Panc1 (cell line): Measurements from ENCODE around the gene CRHR2. TPM values are rescaled to one million over a fixed set of nuclear protein-coding genes. Genes with fewer than 3 reads are reported as not detected.

Source experiments
- ATAC-seq: fragments of 200-7000 bp; cut with Tn5 transposase; 2 replicates; pipeline ENCODE4 v1.9.1; 2020; ENCODE audit warnings: mild to moderate bottlenecking, moderate library complexity
- BruUV-seq: library from RNA; stranded (reverse); fragments of 400-500 nt; replicated peaks from 2 replicates; lab custom pipeline; 2021; lab: Mats Ljungman, UMichigan
- CTCF ChIA-PET: fragments of 300-600 bp; sonication (Branson Sonifier 250); formaldehyde crosslinking; loops from one replicate; lab custom pipeline; 2022; ENCODE audit warnings: antibody characterized with exemption; lab: Charles Lee
- POLR2A ChIA-PET: fragments of 300-600 bp; sonication (Branson Sonifier 250); formaldehyde crosslinking; loops from one replicate; lab custom pipeline; 2022; ENCODE audit warnings: antibody characterized with exemption; lab: Charles Lee
- DNase-seq: peaks from one replicate; pipeline ENCODE4 v3.0.0-alpha.2; 2010; ENCODE audit warnings: low read depth, low spot score
- H3K27ac ChIP-seq: 2 replicates; pipeline ENCODE4 v1.5.1; 2011; ENCODE audit warnings: mild to moderate bottlenecking, low read length, inconsistent platforms
- H3K27me3 ChIP-seq: fragments of 200-500 bp; sonication (Bioruptor generic); 2 replicates; pipeline ENCODE4 v1.6.0; 2014; ENCODE audit warnings: low read length, inconsistent platforms; ENCODE audit not compliant: control insufficient read depth, insufficient read depth
- H3K36me3 ChIP-seq: fragments of 200-500 bp; sonication (Bioruptor generic); 2 replicates; pipeline ENCODE4 v1.5.1; 2014; ENCODE audit warnings: inconsistent platforms, mild to moderate bottlenecking, low read length, moderate library complexity; ENCODE audit not compliant: control insufficient read depth, insufficient read depth
- H3K4me1 ChIP-seq: 2 replicates; pipeline ENCODE4 v1.5.1; 2011; ENCODE audit warnings: inconsistent platforms, mild to moderate bottlenecking, low read length, moderate library complexity; ENCODE audit not compliant: control insufficient read depth, insufficient read depth
- H3K4me3 ChIP-seq, 2 experiments: 2 replicates each; pipeline ENCODE4 v1.5.1; 2011 to 2012; ENCODE audit warnings: low read depth in 2 of 2, low read length in 2 of 2, mild to moderate bottlenecking in 2 of 2, inconsistent platforms in 1 of 2, moderate library complexity in 1 of 2
- H3K9me3 ChIP-seq: fragments of 200-500 bp; sonication (Bioruptor generic); 2 replicates; pipeline ENCODE4 v1.5.1; 2014; ENCODE audit warnings: low read depth, mild to moderate bottlenecking, inconsistent platforms, low read length, moderate library complexity; ENCODE audit not compliant: control insufficient read depth, insufficient read depth
- POLR2AphosphoS5 ChIP-seq: IDR thresholded peaks from 2 replicates; pipeline ENCODE4 v1.6.1; 2012; ENCODE audit warnings: mild to moderate bottlenecking, low read depth, low read length, moderate library complexity
- SIN3A ChIP-seq: IDR thresholded peaks from 2 replicates; pipeline ENCODE4 v1.6.1; 2012; ENCODE audit warnings: low read depth, mild to moderate bottlenecking, low read length, moderate library complexity, borderline replicate concordance; ENCODE audit not compliant: insufficient read depth
- TCF7L2 ChIP-seq: IDR thresholded peaks from 2 replicates; pipeline ENCODE4 v1.6.1; 2011; ENCODE audit warnings: mild to moderate bottlenecking, low read depth, low read length, inconsistent platforms
- in situ Hi-C: cut with HindIII; loops from 2 replicates; pipeline ENCODE4 v1.10.0; 2016; ENCODE audit warnings: low sequenced_read_pairs, low pct_unique_long_range_greater_than_20kb
- intact Hi-C: fragments of 100-400 bp; cut with micrococcal nuclease; formaldehyde crosslinking; loops from one replicate; pipeline ENCODE4 v1.10.0; 2022; ENCODE audit not compliant: unreplicated experiment
- total RNA-seq: library from RNA; stranded (reverse); gene quantifications from one replicate; pipeline ENCODE4 v1.2.1, GENCODE V29; 2021; ENCODE audit not compliant: unreplicated experiment
- TF ChIP-seq, protein P1 (sequence below): fragments of 450-650 bp; IDR thresholded peaks from 2 replicates; pipeline ENCODE4 v1.5.1; 2017; ENCODE audit warnings: mild to moderate bottlenecking
- TF ChIP-seq, protein P2 (sequence below), 2 experiments: IDR thresholded peaks; 2 replicates each; pipeline ENCODE4 v1.6.1; 2011 to 2012; ENCODE audit warnings: low read depth in 2 of 2, control low read depth in 1 of 2, low read length in 1 of 2, mild to moderate bottlenecking in 1 of 2, moderate library complexity in 1 of 2; ENCODE audit not compliant: insufficient read depth in 1 of 2

CRHR2 gene
- total RNA-seq, 1 experiment from 2014 or later, result not detected

DNA sequence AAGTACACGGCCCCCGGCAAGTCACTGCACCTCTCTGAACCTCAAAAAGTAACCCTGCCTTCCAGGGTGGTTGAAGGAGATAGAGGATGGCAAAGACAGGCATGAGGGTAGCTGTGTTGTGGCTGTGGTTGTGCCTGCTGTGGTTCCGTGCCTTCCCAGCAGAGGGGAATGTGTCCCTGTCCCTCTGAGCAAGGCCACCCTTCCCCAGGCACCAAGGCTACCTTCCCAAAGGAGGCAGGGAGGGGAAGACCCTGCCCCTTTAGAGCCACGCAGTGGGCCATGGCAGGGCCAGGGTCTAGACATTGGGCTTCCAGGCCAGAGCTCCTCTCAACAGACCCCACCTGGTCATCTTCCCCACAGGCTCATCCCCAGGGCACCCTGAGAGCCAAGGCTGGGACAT is 18.8 kb downstream of the CRHR2 start:
- TF ChIP-seq, protein P1, sequence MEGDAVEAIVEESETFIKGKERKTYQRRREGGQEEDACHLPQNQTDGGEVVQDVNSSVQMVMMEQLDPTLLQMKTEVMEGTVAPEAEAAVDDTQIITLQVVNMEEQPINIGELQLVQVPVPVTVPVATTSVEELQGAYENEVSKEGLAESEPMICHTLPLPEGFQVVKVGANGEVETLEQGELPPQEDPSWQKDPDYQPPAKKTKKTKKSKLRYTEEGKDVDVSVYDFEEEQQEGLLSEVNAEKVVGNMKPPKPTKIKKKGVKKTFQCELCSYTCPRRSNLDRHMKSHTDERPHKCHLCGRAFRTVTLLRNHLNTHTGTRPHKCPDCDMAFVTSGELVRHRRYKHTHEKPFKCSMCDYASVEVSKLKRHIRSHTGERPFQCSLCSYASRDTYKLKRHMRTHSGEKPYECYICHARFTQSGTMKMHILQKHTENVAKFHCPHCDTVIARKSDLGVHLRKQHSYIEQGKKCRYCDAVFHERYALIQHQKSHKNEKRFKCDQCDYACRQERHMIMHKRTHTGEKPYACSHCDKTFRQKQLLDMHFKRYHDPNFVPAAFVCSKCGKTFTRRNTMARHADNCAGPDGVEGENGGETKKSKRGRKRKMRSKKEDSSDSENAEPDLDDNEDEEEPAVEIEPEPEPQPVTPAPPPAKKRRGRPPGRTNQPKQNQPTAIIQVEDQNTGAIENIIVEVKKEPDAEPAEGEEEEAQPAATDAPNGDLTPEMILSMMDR, result no peak
- TF ChIP-seq TCF7L2 (no peak), SIN3A (no peak), POLR2AphosphoS5 (no peak)
- TF ChIP-seq, protein P2, sequence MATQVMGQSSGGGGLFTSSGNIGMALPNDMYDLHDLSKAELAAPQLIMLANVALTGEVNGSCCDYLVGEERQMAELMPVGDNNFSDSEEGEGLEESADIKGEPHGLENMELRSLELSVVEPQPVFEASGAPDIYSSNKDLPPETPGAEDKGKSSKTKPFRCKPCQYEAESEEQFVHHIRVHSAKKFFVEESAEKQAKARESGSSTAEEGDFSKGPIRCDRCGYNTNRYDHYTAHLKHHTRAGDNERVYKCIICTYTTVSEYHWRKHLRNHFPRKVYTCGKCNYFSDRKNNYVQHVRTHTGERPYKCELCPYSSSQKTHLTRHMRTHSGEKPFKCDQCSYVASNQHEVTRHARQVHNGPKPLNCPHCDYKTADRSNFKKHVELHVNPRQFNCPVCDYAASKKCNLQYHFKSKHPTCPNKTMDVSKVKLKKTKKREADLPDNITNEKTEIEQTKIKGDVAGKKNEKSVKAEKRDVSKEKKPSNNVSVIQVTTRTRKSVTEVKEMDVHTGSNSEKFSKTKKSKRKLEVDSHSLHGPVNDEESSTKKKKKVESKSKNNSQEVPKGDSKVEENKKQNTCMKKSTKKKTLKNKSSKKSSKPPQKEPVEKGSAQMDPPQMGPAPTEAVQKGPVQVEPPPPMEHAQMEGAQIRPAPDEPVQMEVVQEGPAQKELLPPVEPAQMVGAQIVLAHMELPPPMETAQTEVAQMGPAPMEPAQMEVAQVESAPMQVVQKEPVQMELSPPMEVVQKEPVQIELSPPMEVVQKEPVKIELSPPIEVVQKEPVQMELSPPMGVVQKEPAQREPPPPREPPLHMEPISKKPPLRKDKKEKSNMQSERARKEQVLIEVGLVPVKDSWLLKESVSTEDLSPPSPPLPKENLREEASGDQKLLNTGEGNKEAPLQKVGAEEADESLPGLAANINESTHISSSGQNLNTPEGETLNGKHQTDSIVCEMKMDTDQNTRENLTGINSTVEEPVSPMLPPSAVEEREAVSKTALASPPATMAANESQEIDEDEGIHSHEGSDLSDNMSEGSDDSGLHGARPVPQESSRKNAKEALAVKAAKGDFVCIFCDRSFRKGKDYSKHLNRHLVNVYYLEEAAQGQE (IDR thresholded peaks at IDR 0.05; ENCODE audit: insufficient read depth in 1 of 2, low read depth in 2 of 2, low read length in 1 of 2), result no peak
- BruUV-seq, result no TSS peak
- DNase-seq (no peak), ATAC-seq (no peak)
- POLR2A ChIA-PET, result no interaction called here
- H3K4me3 ChIP-seq, result no peak overlapping the region
- CTCF ChIA-PET, result no interaction called here
- peaks cover 4% of the 10 kb centered on the region; the same call in 1 of the 2 replicates for H3K27me3 ChIP-seq
- intact Hi-C loops (no loop called here), in situ Hi-C loops (no loop called here)
- no peak overlapping the region for H3K27ac ChIP-seq
- no peaks in the 10 kb centered on the region for H3K4me1 ChIP-seq
- H3K36me3 ChIP-seq, result no peaks in the 10 kb centered on the region
- no peaks in the 10 kb centered on the region for H3K9me3 ChIP-seq

DNA sequence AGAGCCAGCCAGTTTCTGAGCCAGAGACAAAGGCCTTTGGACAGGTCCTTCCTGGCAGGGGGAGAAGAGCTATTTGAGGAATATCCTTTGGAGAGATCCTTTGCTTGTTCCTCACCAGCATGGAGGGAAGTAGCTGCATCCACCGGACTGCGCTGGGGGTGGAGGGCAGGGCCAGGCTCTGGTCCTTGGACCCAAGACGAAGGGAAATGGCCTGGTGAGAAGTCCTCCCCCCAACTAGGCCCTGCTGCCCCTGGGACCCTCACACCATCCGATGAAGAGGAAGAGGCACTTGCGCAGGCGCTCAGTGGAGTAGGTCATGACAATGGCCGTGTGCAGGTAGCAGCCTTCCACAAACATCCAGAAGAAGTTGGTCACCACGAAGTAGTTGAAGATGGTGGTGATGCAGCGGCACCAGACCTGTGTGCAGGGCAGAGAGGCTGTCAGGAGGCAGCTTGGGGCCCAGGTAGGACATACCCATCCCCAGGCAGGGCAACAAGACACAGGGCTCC is 19.8 kb downstream of the CRHR2 start:
- in situ Hi-C loops (no loop called here), intact Hi-C loops (no loop called here)
- no TSS peak for BruUV-seq
- POLR2A ChIA-PET, result no interaction called here
- Histone ChIP-seq H3K36me3 (no peaks in the 10 kb centered on the region), H3K4me1 (no peaks in the 10 kb centered on the region), H3K27ac (no peak overlapping the region), H3K27me3 (peaks cover 4% of the 10 kb centered on the region; the same call in 1 of the 2 replicates), H3K4me3 (no peak overlapping the region), H3K9me3 (no peaks in the 10 kb centered on the region)
- DNase-seq, result no peak
- TF ChIP-seq TCF7L2, result no peak
- TF ChIP-seq, protein P1, result no peak
- no peak for TF ChIP-seq POLR2AphosphoS5
- no peak for TF ChIP-seq SIN3A
- TF ChIP-seq, protein P2 (IDR thresholded peaks at IDR 0.05; ENCODE audit: insufficient read depth in 1 of 2, low read depth in 2 of 2, low read length in 1 of 2), result no peak
- no peak for ATAC-seq
- CTCF ChIA-PET, result interaction anchor here (0.6 kb wide), 1 partner anchor 11 kb away, joined by 3 read pairs; no protein-coding TSS in a partner anchor
